HepG2 (cell line): ENCODE measurements around the gene GMEB1. TPM values are rescaled to one million over a fixed set of nuclear protein-coding genes. Genes with fewer than 3 reads are reported as not detected.
A peak's percentile ranks its signal among the peaks of the same experiment; 100 is the strongest.

Source experiments
- AGO2 ChIP-seq: fragments of 200-400 bp; formaldehyde crosslinking; optimal IDR thresholded peaks from 2 replicates; pipeline ENCODE3; 2017; ENCODE audit warnings: mild to moderate bottlenecking, low read depth, low read length, moderate library complexity
- FOXO4 ChIP-seq: sonication (generic); formaldehyde crosslinking; conservative IDR thresholded peaks from 2 replicates; pipeline ENCODE4 v1.8.1; 2023; ENCODE audit warnings: missing genetic modification reagents
- MAZ ChIP-seq, 2 experiments: sonication (generic) in 1 of 2; formaldehyde crosslinking in 1 of 2; IDR thresholded peaks; 2 replicates each; pipeline versions ENCODE4 v1.5.0 to v1.6.1; 2012 to 2020; ENCODE audit warnings: low read depth in 2 of 2, mild to moderate bottlenecking in 2 of 2, borderline replicate concordance in 1 of 2, improper control_type of control experiment in 1 of 2, low read length in 1 of 2, missing genetic modification reagents in 1 of 2, moderate library complexity in 1 of 2
- PRDM15 ChIP-seq: sonication (generic); formaldehyde crosslinking; IDR thresholded peaks from 2 replicates; pipeline ENCODE4 v1.4.0; 2020; ENCODE audit warnings: missing genetic modification reagents
- RARA ChIP-seq: IDR thresholded peaks from 2 replicates; pipeline ENCODE4 v1.6.1; 2016; ENCODE audit warnings: missing genetic modification reagents, missing compliant biosample characterization
- REST ChIP-seq, 2 experiments: IDR thresholded peaks; 2 replicates each; pipeline ENCODE4 v1.6.1; 2011 to 2012; ENCODE audit warnings: low read length in 2 of 2, borderline replicate concordance in 1 of 2, low read depth in 1 of 2, mild to moderate bottlenecking in 1 of 2, moderate library complexity in 1 of 2
- ZNF281 ChIP-seq: sonication (generic); formaldehyde crosslinking; IDR thresholded peaks from 2 replicates; pipeline ENCODE4 v1.4.0; 2020; ENCODE audit warnings: missing genetic modification reagents, borderline replicate concordance
- ZNF556 ChIP-seq: sonication (generic); formaldehyde crosslinking; IDR thresholded peaks from 2 replicates; pipeline ENCODE4 v1.4.0; 2020; ENCODE audit warnings: mild to moderate bottlenecking, missing genetic modification reagents, borderline replicate concordance
- ZNF598 ChIP-seq: sonication (generic); formaldehyde crosslinking; IDR thresholded peaks from 2 replicates; pipeline ENCODE4 v1.5.1; 2020; ENCODE audit warnings: mild to moderate bottlenecking, missing genetic modification reagents, borderline replicate concordance
- polyA plus RNA-seq, 8 experiments: library from polyadenylated mRNA; depleted of rRNA in 3 of 8; stranded (reverse) in 7 of 8; unstranded in 1 of 8; fragments of >200 nt; fragmentation: Illumina TruSeq in 4 of 8; extraction: Trizol in 4 of 8; gene quantifications; 2 replicates each; pipeline versions ENCODE4 v1.2.1 to v1.2.3, GENCODE V29; 2011 to 2016; ENCODE audit warnings: low read depth in 4 of 8, missing spikeins in 1 of 8, mixed read lengths in 1 of 8; ENCODE audit not compliant: insufficient read depth in 1 of 8
- total RNA-seq, 5 experiments: library from RNA; depleted of rRNA; stranded (reverse); fragments of >200 nt; fragmentation: Illumina TruSeq; extraction: Trizol; gene quantifications; 2 replicates each; pipeline ENCODE4 v1.2.3, GENCODE V29; 2016; ENCODE audit warnings: low read depth in 1 of 5

The GMEB1 gene
- total and polyA plus RNA-seq, 2 of the 13 experiments (the other 11 are each of a cell fraction or from before 2014, with no cell fraction given) = 3.0 to 6.0 TPM

GRCh38 chr1:28737307-28738132 is 68.9 kb downstream of the GMEB1 start (continued):
- 0 out of 2 replicates have a peak, but pooled peaks have one; percentile 3 for TF ChIP-seq PRDM15 (CRISPR knock-in tag)
- TF ChIP-seq AGO2 = peak; percentile 90
- peak; percentile 7; the same call in 1 of the 2 replicates for TF ChIP-seq RARA
- 0 out of 4 replicates have a peak, but pooled peaks of 1 of the 2 experiments have one; percentile 5 for TF ChIP-seq REST (IDR thresholded peaks at IDR 0.05; ENCODE audit: borderline replicate concordance in 1 of 2, low read depth in 1 of 2, low read length in 2 of 2)
- peak; percentile 12; the same call in 1 of the 2 replicates for TF ChIP-seq ZNF556
- TF ChIP-seq MAZ (IDR thresholded peaks at IDR 0.05; ENCODE audit: borderline replicate concordance, low read depth, low read length) = no peak
- TF ChIP-seq MAZ (CRISPR knock-in tag; IDR thresholded peaks at IDR 0.05; ENCODE audit: low read depth) = no peak; the same call in 1 of the 2 replicates
- no peak for TF ChIP-seq ZNF598 (CRISPR knock-in tag)
- 0 out of 2 replicates have a peak, but pooled peaks have one; percentile 6 for TF ChIP-seq FOXO4 (CRISPR knock-in tag)
- TF ChIP-seq ZNF281 (CRISPR knock-in tag) = peak; percentile 85
